HG03520 (cell line): ENCODE data around the gene TET2.

Experiments
- ATAC-seq: cut with Tn5 transposase; IDR thresholded peaks from one replicate; pipeline ENCODE4 v1.9.1; 2021; ENCODE audit warnings: mild to moderate bottlenecking, moderate library complexity; ENCODE audit not compliant: unreplicated experiment

Gene TET2

GRCh38 chr4:105181259-105181658 is 34.6 kb downstream of the TET2 start:
- ATAC-seq, result no peak

- ATAC-seq, result no peak
These were observed 35.5 kb downstream of the TET2 start for GRCh38 chr4:105182211-105182610.

- ATAC-seq, result no peak
These were observed 37.8 kb downstream of the TET2 start for GRCh38 chr4:105184316-105184980.

GRCh38 chr4:105186701-105187161 is 40.1 kb downstream of the TET2 start:
- no peak for ATAC-seq

GRCh38 chr4:105189855-105190650 is 43.4 kb downstream of the TET2 start:
- ATAC-seq, result no peak

GRCh38 chr4:105191621-105192210 is 45.0 kb downstream of the TET2 start:
- peak; percentile 45 for ATAC-seq

GRCh38 chr4:105192474-105192873 is 45.8 kb downstream of the TET2 start:
- ATAC-seq, result no peak

- ATAC-seq, result no peak
These were observed 46.2 kb downstream of the TET2 start for GRCh38 chr4:105192910-105193309.

- ATAC-seq, result no peak
These were observed 46.9 kb downstream of the TET2 start for GRCh38 chr4:105193536-105193935.

- peak; percentile 94 for ATAC-seq
These were observed 47.9 kb downstream of the TET2 start for GRCh38 chr4:105194328-105195231.

GRCh38 chr4:105196523-105197145 is 50.0 kb downstream of the TET2 start:
- ATAC-seq, result no peak

- ATAC-seq, result no peak
These were observed 51.1 kb downstream of the TET2 start for GRCh38 chr4:105197777-105198176.

- ATAC-seq, result no peak
These were observed 51.9 kb downstream of the TET2 start for GRCh38 chr4:105198541-105198940.

- no peak for ATAC-seq
These were observed 59.5 kb downstream of the TET2 start for GRCh38 chr4:105206214-105206613.

GRCh38 chr4:105207386-105207785 is 60.7 kb downstream of the TET2 start:
- ATAC-seq, result no peak

- no peak for ATAC-seq
These were observed 61.9 kb downstream of the TET2 start for GRCh38 chr4:105208561-105208960.

GRCh38 chr4:105210916-105211315 is 64.2 kb downstream of the TET2 start:
- ATAC-seq, result no peak

- peak; percentile 58 for ATAC-seq
These were observed 69.1 kb downstream of the TET2 start for GRCh38 chr4:105215609-105216313.

GRCh38 chr4:105225500-105225899 is 78.8 kb downstream of the TET2 start:
- no peak for ATAC-seq

GRCh38 chr4:105227054-105227453 is 80.4 kb downstream of the TET2 start:
- ATAC-seq, result no peak
